ENCODE data around the gene MORN1.

Gene MORN1

DNA sequence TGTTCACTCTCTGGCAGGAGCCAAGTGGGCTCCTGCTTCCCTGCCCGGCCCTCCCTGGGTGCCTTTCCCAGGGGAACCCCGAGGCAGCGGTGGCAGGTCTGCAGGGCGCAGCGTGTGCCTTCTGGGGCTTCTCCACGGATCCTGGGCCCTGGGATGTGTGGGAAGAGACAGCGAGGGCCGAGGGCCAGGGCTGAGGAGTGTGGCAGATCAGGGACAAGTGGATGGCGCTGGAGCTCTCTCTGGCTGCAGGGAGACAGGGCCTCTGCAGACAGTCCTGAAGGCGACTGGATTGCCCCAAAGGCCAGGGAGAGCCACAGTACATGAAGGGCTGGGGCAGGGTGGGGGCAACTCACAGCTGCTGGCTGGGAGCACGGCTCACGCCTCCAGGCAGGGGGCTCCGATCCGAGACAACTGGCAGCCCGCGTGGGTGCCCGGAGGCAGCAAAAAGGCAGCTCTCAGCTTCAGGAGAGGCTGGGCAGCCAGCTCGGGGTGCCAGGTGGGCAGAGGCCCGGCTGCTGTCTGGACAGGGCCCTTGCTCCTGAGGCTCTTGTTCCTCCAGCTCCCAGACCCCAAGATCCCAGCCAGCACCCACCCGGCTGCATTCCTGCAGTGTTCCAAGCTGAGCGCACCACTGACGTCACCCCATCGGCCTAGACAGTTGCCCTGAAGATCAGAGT is 16.0 kb downstream of the MORN1 start:
- POLR2A ChIA-PET (ENCODE audit: low non-redundant PET): no interaction called here
- CTCF ChIA-PET: interaction anchor here (1.3 kb wide), 1 partner anchor 180 kb away, joined by 4 read pairs; the partner anchor contains the start of gene FAAP20
- TF ChIP-seq, protein P1, sequence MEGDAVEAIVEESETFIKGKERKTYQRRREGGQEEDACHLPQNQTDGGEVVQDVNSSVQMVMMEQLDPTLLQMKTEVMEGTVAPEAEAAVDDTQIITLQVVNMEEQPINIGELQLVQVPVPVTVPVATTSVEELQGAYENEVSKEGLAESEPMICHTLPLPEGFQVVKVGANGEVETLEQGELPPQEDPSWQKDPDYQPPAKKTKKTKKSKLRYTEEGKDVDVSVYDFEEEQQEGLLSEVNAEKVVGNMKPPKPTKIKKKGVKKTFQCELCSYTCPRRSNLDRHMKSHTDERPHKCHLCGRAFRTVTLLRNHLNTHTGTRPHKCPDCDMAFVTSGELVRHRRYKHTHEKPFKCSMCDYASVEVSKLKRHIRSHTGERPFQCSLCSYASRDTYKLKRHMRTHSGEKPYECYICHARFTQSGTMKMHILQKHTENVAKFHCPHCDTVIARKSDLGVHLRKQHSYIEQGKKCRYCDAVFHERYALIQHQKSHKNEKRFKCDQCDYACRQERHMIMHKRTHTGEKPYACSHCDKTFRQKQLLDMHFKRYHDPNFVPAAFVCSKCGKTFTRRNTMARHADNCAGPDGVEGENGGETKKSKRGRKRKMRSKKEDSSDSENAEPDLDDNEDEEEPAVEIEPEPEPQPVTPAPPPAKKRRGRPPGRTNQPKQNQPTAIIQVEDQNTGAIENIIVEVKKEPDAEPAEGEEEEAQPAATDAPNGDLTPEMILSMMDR (conservative IDR thresholded peaks at IDR 0.05; ENCODE audit: low read depth): no peak
- no peak for DNase-seq (ENCODE audit: low spot score)
- H3K27ac ChIP-seq: no peak overlapping the region

DNA sequence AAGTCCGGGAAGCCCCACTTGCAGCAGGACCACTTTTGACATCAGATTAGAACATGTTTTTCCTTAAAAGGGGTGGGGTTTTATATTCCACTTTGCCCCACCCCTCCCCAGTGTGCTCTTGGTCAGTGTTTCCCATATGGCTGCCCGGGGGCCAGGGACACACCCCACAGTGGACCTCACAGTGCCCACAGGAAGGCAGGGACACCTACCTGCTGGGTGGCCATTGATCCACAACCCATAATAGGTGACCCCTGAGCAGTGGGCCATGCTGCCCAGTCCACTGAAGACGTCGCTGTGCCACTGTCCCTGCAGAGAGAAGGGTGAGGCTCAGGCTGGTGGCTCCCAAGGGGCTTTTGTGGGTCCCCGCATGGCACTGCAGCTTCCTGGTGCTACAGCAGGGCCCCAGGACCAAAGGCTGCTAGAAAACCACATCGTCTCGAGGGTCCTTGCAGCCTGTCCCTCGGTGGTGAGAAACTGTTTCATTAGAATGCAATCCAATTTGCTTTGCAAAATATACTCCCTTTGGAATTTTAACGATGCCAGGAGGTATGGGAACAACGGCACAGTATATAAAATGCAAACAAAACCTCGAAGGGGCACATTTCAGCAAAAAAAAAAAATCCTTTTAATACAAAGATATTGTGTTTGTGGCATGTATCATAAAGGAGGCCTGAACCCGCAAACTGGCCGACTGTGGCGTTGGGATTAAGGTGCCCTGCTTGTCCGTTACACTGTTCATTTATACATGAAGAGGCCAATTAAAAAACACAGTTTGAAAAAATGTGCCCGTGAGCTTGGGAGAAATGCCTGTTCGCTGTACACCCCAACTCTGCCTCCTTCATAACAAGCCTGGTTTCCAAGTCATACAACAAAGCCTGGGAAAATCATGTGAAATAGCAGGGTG is 16.9 kb downstream of the MORN1 start:
- DNase-seq (ENCODE audit: low spot score): no peak
- TF ChIP-seq, protein P1 (conservative IDR thresholded peaks at IDR 0.05; ENCODE audit: low read depth): no peak
- CTCF ChIA-PET: no interaction called here
- POLR2A ChIA-PET (ENCODE audit: low non-redundant PET): no interaction called here
- H3K27ac ChIP-seq: no peak overlapping the region

DNA sequence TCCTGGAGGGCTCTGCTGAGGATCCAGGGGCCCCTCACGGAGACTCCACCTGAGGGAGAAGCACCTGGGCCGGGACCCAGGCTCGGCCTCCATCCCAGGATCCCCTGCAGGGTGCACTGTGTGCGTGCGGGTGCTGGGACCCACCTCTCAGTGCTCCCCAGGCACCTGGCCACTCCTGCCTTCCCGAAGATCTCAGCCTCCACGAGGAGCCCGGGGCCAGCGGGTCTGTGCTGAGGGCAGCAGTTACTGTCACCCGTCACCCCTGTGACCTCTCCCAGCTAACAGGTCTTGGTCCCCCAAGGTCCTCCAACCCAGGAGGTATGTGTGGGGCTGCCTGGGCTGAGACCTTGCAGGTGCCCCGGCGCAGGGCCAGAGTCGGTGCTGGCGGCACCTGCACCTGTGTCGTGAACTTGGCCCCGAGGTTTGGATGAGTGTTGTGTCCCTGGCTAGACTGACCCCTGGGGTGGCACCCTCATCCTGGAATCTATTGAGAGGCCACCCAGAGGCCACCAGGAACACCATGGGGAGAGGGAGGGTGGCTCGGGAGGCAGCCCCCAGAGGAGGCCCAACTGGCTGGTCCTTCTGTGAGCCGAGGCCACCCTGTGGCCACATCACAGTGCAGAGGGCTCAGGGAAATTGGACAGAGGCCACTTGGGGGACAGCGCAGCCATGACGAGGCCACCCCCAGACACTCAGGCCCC is 17.7 kb downstream of the MORN1 start:
- POLR2A ChIA-PET (ENCODE audit: low non-redundant PET): no interaction called here
- H3K27ac ChIP-seq: peak overlapping the region; percentile 36; the same call in 1 of the 2 replicates
- TF ChIP-seq, protein P1 (conservative IDR thresholded peaks at IDR 0.05; ENCODE audit: low read depth): no peak
- DNase-seq (ENCODE audit: low spot score): no peak
- CTCF ChIA-PET: no interaction called here

DNA sequence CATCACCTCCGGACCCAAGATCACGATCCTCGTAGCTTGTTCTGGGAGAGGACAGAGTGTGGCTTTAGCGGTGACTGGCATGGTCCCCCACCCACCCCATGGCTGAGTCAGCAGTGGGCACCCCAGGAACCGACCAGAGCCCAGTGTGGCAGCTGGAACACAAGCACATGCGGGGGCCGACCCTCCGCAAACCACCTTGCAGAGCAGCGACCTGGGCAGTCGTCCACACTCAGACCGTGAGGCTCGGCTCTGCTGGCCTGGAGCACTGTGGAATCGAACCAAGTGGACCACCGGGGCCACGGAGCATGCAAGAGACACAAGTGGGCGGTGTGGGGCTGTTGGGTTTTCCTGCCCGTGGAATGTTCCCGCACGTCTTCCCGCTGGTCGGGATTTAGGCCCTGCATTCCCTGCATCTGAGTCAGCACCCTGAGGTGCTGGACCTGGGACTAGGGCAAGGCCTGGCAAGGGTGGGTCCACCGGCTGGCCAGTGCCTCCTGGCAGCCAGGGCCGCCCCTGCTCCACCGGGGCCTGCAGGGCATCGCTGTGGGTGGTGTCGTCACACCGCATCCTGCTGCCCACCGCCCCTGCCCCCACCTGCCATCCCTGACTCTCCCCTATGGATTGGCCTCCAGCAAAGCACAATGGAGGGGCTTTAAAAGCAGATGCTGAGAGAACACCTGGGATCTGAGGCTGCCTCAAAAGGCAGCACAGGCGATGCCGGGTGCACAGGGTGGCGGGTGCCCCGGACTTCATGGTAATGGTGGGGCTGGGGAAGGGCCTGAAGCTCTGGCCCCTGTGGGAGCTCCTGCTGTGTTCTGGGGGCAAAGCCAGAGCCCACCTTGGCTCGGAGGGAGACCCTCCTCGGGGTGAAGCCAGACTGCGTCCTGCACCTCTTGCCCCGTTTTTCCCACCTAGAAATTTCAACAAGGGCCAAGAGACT is 18.5 kb downstream of the MORN1 start:
- ChIA-PET POLR2A (ENCODE audit: low non-redundant PET) (no interaction called here), CTCF (interaction anchor here (0.5 kb wide), 1 partner anchor 1068 kb away, joined by 4 read pairs; no protein-coding TSS in a partner anchor)
- TF ChIP-seq, protein P1 (conservative IDR thresholded peaks at IDR 0.05; ENCODE audit: low read depth): no peak
- DNase-seq (ENCODE audit: low spot score): peak; percentile 52
- H3K27ac ChIP-seq: peak overlapping the region; percentile 36

DNA sequence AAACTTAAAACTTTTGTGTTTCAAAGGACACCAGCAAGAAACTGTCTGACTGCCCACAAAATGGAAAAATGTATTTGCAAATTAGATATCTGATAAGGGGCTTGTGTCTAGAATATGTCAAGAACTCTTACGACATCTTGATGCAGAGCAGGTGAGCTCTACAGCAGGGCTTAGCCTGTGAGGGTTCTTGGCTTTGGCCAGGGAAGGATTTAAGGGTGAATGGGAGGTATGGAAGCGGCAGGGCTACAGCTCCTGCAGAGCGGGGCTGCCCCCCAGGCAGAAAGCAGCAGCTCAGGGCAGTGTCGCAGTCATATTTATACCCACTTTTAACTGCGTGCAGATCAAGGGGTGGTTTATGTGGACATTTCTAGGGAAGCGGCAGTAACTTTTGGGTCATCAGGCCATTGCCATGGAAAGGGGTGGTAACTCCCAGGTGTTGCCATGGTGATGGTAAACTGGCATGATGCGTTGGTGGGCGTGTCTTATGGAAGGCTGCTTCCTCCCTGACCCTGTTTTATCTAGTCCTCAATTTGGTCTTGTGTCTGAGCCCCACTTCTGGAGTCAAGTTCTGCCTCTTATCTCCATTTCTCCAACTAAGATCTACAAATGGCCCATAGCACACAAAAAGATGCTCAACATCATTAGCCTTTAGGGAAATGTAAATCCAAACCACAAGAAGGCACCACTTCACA is 23.2 kb downstream of the MORN1 start:
- ChIA-PET POLR2A (ENCODE audit: low non-redundant PET) (no interaction called here), CTCF (no interaction called here)
- no peak overlapping the region for H3K27ac ChIP-seq
- no peak for DNase-seq (ENCODE audit: low spot score)
- TF ChIP-seq, protein P1 (conservative IDR thresholded peaks at IDR 0.05; ENCODE audit: low read depth): no peak

All from RWPE1 (cell line).